T-helper 22 cell (primary cell): Measurements from ENCODE around the gene FBXO8.

ENCODE experiments used
- DNase-seq: peaks from one replicate; pipeline ENCODE4 v3.0.0-alpha.2; 2020; ENCODE audit warnings: low read depth

The FBXO8 gene

GRCh38 chr4:174245714-174246113, 37.8 kb downstream of the FBXO8 start:
- no peak for DNase-seq

GRCh38 chr4:174244441-174244840, 39.0 kb downstream of the FBXO8 start:
- no peak for DNase-seq

- DNase-seq = no peak
Measured at GRCh38 chr4:174241162-174241561, 42.3 kb downstream of the FBXO8 start.

GRCh38 chr4:174236359-174236758, 47.1 kb downstream of the FBXO8 start:
- no peak for DNase-seq

- no peak for DNase-seq
Measured at GRCh38 chr4:174230680-174231079, 52.8 kb downstream of the FBXO8 start.

- no peak for DNase-seq
Measured at GRCh38 chr4:174230148-174230547, 53.3 kb downstream of the FBXO8 start.

- DNase-seq = no peak
Measured at GRCh38 chr4:174228988-174229387, 54.5 kb downstream of the FBXO8 start.

GRCh38 chr4:174225349-174226049, 58.0 kb downstream of the FBXO8 start:
- no peak for DNase-seq

GRCh38 chr4:174224550-174224949, 58.9 kb downstream of the FBXO8 start:
- DNase-seq = no peak

GRCh38 chr4:174222266-174222872, 61.1 kb downstream of the FBXO8 start:
- no peak for DNase-seq

- no peak for DNase-seq
Measured at GRCh38 chr4:174218127-174218790, 65.2 kb downstream of the FBXO8 start.

- no peak for DNase-seq
Measured at GRCh38 chr4:174217273-174218126, 66.0 kb downstream of the FBXO8 start.

GRCh38 chr4:174216799-174217272, 66.6 kb downstream of the FBXO8 start:
- no peak for DNase-seq

GRCh38 chr4:174215961-174216680, 67.3 kb downstream of the FBXO8 start:
- DNase-seq = no peak

GRCh38 chr4:174215057-174215456, 68.4 kb downstream of the FBXO8 start:
- DNase-seq = no peak

GRCh38 chr4:174214101-174214878, 69.2 kb downstream of the FBXO8 start:
- no peak for DNase-seq

GRCh38 chr4:174213731-174214100, 69.8 kb downstream of the FBXO8 start:
- DNase-seq = no peak

- DNase-seq = no peak
Measured at GRCh38 chr4:174212061-174212460, 71.4 kb downstream of the FBXO8 start.

- no peak for DNase-seq
Measured at GRCh38 chr4:174211622-174212044, 71.8 kb downstream of the FBXO8 start.

- DNase-seq = no peak
Measured at GRCh38 chr4:174210952-174211490, 72.4 kb downstream of the FBXO8 start.

- DNase-seq = no peak
Measured at GRCh38 chr4:174210354-174210753, 73.1 kb downstream of the FBXO8 start.
